Right ventricle myocardium inferior (tissue), 1 donor: Measurements from ENCODE around the gene C1orf174. TPM values are rescaled to one million over a fixed set of nuclear protein-coding genes. Genes with fewer than 3 reads are reported as not detected.

ENCODE experiments used
- ATAC-seq: fragments of 200-7000 bp; cut with Tn5 transposase; one replicate; pipeline ENCODE4 v1.9.1; 2020; ENCODE audit warnings: mild to moderate bottlenecking, moderate library complexity
- DNase-seq: peaks from one replicate; pipeline ENCODE4 v3.0.0; 2021; ENCODE audit errors: missing footprints
- intact Hi-C: fragments of 100-400 bp; cut with DNase I; formaldehyde crosslinking; loops from one replicate; pipeline ENCODE4 v1.11.0; 2022
- total RNA-seq: library from RNA; stranded (reverse); fragmentation: NEBNext Ultra II Directional; extraction: Animal tissue kit (Norgen Biotek cat#: 25700); gene quantifications from one replicate; pipeline ENCODE4 v1.2.1, GENCODE V29; 2021
- donor health status: DM: no; HTN: yes; CAD: no; lungs with severe emphysema.

The C1orf174 gene
- total RNA-seq, 1 donor from 2014 or later: 14.1 TPM

GRCh38 chr1:3886106-3886670 is 13.9 kb downstream of the C1orf174 start:
- ATAC-seq (no peak), DNase-seq (no peak)
- intact Hi-C loops: no loop called here

GRCh38 chr1:3885611-3886010 is 14.5 kb downstream of the C1orf174 start:
- ATAC-seq (no peak), DNase-seq (no peak)
- intact Hi-C loops: no loop called here

- ATAC-seq: no peak
- no peak for DNase-seq
- intact Hi-C loops: no loop called here
Measured at GRCh38 chr1:3884966-3885365, 15.1 kb downstream of the C1orf174 start.

- DNase-seq (no peak), ATAC-seq (no peak)
- intact Hi-C loops: no loop called here
Measured at GRCh38 chr1:3883194-3883925, 16.7 kb downstream of the C1orf174 start.

GRCh38 chr1:3881193-3881480 is 18.9 kb downstream of the C1orf174 start:
- DNase-seq: no peak
- no peak for ATAC-seq

GRCh38 chr1:3880429-3881192 is 19.5 kb downstream of the C1orf174 start:
- DNase-seq (no peak), ATAC-seq (no peak)
- intact Hi-C loops: no loop called here

More at GRCh38 chr1:3881193-3881480, 18.9 kb downstream of the C1orf174 start:
- intact Hi-C loops: no loop called here

- ATAC-seq (no peak), DNase-seq (no peak)
- intact Hi-C loops: no loop called here
Measured at GRCh38 chr1:3879787-3880428, 20.2 kb downstream of the C1orf174 start.

GRCh38 chr1:3879099-3879498 is 21.0 kb downstream of the C1orf174 start:
- ATAC-seq (no peak), DNase-seq (no peak)
- intact Hi-C loops: no loop called here

GRCh38 chr1:3876716-3877115 is 23.4 kb downstream of the C1orf174 start:
- DNase-seq: no peak
- intact Hi-C loops: no loop called here
- ATAC-seq: no peak

GRCh38 chr1:3874736-3875135 is 25.3 kb downstream of the C1orf174 start:
- DNase-seq (no peak), ATAC-seq (no peak)
- intact Hi-C loops: no loop called here

GRCh38 chr1:3872546-3872945 is 27.5 kb downstream of the C1orf174 start:
- ATAC-seq (no peak), DNase-seq (no peak)
- intact Hi-C loops: no loop called here

GRCh38 chr1:3871451-3871805 is 28.6 kb downstream of the C1orf174 start:
- intact Hi-C loops: no loop called here

GRCh38 chr1:3869751-3870301 is 30.2 kb downstream of the C1orf174 start:
- intact Hi-C loops: no loop called here
- ATAC-seq: no peak
- no peak for DNase-seq

More at GRCh38 chr1:3871451-3871805, 28.6 kb downstream of the C1orf174 start:
- DNase-seq (no peak), ATAC-seq (no peak)

- no peak for DNase-seq
- peak; percentile 23 for ATAC-seq
- intact Hi-C loops: no loop called here
Measured at GRCh38 chr1:3868464-3869006, 31.5 kb downstream of the C1orf174 start.

- no peak for DNase-seq
- no peak for ATAC-seq
- intact Hi-C loops: no loop called here
Measured at GRCh38 chr1:3865606-3866160, 34.4 kb downstream of the C1orf174 start.

- DNase-seq (no peak), ATAC-seq (no peak)
- intact Hi-C loops: no loop called here
Measured at GRCh38 chr1:3864884-3865283, 35.2 kb downstream of the C1orf174 start.

GRCh38 chr1:3863231-3863935 is 36.7 kb downstream of the C1orf174 start:
- DNase-seq: no peak
- no peak for ATAC-seq
- intact Hi-C loops: no loop called here

- DNase-seq (no peak), ATAC-seq (no peak)
- intact Hi-C loops: loop anchor here (5.0 kb wide), 1 partner anchor 39 kb away; no protein-coding TSS in a partner anchor
Measured at GRCh38 chr1:3858231-3858981, 41.7 kb downstream of the C1orf174 start.
